Esophagus (tissue), 2 donors: ENCODE measurements around the gene APLNR. TPM values are rescaled to one million over a fixed set of nuclear protein-coding genes. Genes with fewer than 3 reads are reported as not detected.
"Not testable (repeated sequence)": the region's sequence is repeated elsewhere in the genome, so short reads cannot be mapped to it uniquely, and the experiment has no call there.

ENCODE experiments used
- H3K27ac ChIP-seq, 2 donors: one replicate each; pipeline ENCODE4 v1.5.1; 2013; ENCODE audit warnings: low read depth in 2 of 2, mild to moderate bottlenecking in 2 of 2, inconsistent platforms in 1 of 2, low read length in 1 of 2, moderate library complexity in 1 of 2
- H3K27me3 ChIP-seq, 2 donors: one replicate each; pipeline ENCODE4 v1.6.1; 2013; ENCODE audit warnings: low read length in 2 of 2, control low read depth in 1 of 2, mild to moderate bottlenecking in 1 of 2; ENCODE audit not compliant: insufficient read depth in 2 of 2, control insufficient read depth in 1 of 2
- H3K36me3 ChIP-seq, 2 donors: one replicate each; pipeline ENCODE4 v1.6.1; 2013; ENCODE audit warnings: low read length in 1 of 2; ENCODE audit not compliant: control insufficient read depth in 2 of 2, insufficient read depth in 2 of 2
- H3K4me1 ChIP-seq, 2 donors: one replicate each; pipeline ENCODE4 v1.6.1; 2013; ENCODE audit warnings: low read length in 1 of 2; ENCODE audit not compliant: control insufficient read depth in 2 of 2, insufficient read depth in 2 of 2
- H3K4me3 ChIP-seq, 2 donors: one replicate each; pipeline ENCODE4 v1.5.1; 2013; ENCODE audit warnings: low read length in 2 of 2, mild to moderate bottlenecking in 2 of 2, low read depth in 1 of 2, moderate library complexity in 1 of 2
- H3K9me3 ChIP-seq, 2 donors: one replicate each; pipeline ENCODE4 v1.6.1; 2013; ENCODE audit warnings: mild to moderate bottlenecking in 2 of 2, low read depth in 1 of 2, low read length in 1 of 2, moderate library complexity in 1 of 2; ENCODE audit not compliant: control insufficient read depth in 2 of 2, insufficient read depth in 1 of 2
- WGBS, 2 donors: extraction: QIAGEN DNeasy Blood & Tissue Kit; methylation state at CpG; one replicate each; pipeline ENCODE4 v1.1.7; 2013; 5-methylcytosine and 5-hydroxymethylcytosine counted together
- polyA plus RNA-seq, 2 donors: library from polyadenylated mRNA; stranded (reverse); fragments of 200-250 nt; gene quantifications; one replicate each; pipeline ENCODE4 v1.2.3, GENCODE V29; 2013
- donor health status: healthy with polysubstance abuse.
- donor health status: Bipolar disorder and iron deficiency.

APLNR gene
- under 1 TPM; 0.14 to 0.54 TPM for polyA plus RNA-seq

GRCh38 chr11:57237204-57237681 lies at the start of gene APLNR:
Gene APLNR, minus strand, starts transcription at chr11:57237250. Its CDS starts 246 bp downstream, at chr11:57237004.
- WGBS, 2 donors, result 40 to 49% methylated on average over 6 of the region's 6 CpGs
- peaks cover 0 to 5% of the 10 kb centered on the region in 2 donors for H3K9me3 ChIP-seq
- no peaks in the 10 kb centered on the region for H3K36me3 ChIP-seq
- peaks cover 0 to 4% of the 10 kb centered on the region in 2 donors for H3K4me1 ChIP-seq
- no peaks in the 10 kb centered on the region for H3K27me3 ChIP-seq
- no peak within 1 kb of the TSS for H3K27ac ChIP-seq
- no peak within 1 kb of the TSS for H3K4me3 ChIP-seq

- 49 to 67% methylated on average over 2 of the region's 2 CpGs for WGBS, 2 donors
- Histone ChIP-seq H3K27ac (no peak overlapping the region), H3K36me3 (no peaks in the 10 kb centered on the region), H3K4me1 (peaks cover 0 to 5% of the 10 kb centered on the region in 2 donors), H3K27me3 (no peaks in the 10 kb centered on the region), H3K4me3 (no peak overlapping the region), H3K9me3 (no peaks in the 10 kb centered on the region)
Observed at GRCh38 chr11:57283231-57283990, 46.4 kb upstream of the APLNR start.

GRCh38 chr11:57281546-57281945 lies 44.5 kb upstream of the APLNR start:
- H3K27me3 ChIP-seq, H3K4me3 ChIP-seq, H3K4me1 ChIP-seq, H3K36me3 ChIP-seq, H3K9me3 ChIP-seq, H3K27ac ChIP-seq: not testable (repeated sequence)
- WGBS, 2 donors, result 88 to 93% methylated on average over 6 of the region's 6 CpGs

- WGBS, 2 donors, result 87 to 88% methylated on average over 5 of the region's 5 CpGs
- no peaks in the 10 kb centered on the region for H3K27me3 ChIP-seq
- no peaks in the 10 kb centered on the region for H3K36me3 ChIP-seq
- H3K27ac ChIP-seq, result no peak overlapping the region
- H3K4me1 ChIP-seq, result peaks cover 0 to 6% of the 10 kb centered on the region in 2 donors
- no peak overlapping the region for H3K4me3 ChIP-seq
- no peaks in the 10 kb centered on the region for H3K9me3 ChIP-seq
Observed at GRCh38 chr11:57279116-57279515, 42.1 kb upstream of the APLNR start.

- WGBS, 2 donors, result 80 to 85% methylated on average over 7 of the region's 7 CpGs
- Histone ChIP-seq H3K27me3 (no peaks in the 10 kb centered on the region), H3K9me3 (peaks cover 0 to 1% of the 10 kb centered on the region in 2 donors), H3K4me3 (no peak overlapping the region), H3K36me3 (no peaks in the 10 kb centered on the region), H3K4me1 (peaks cover 0 to 2% of the 10 kb centered on the region in 2 donors), H3K27ac (no peak overlapping the region)
Observed at GRCh38 chr11:57278721-57279095, 41.7 kb upstream of the APLNR start.

GRCh38 chr11:57277845-57278720 lies 41.0 kb upstream of the APLNR start:
- Histone ChIP-seq H3K4me3 (no peak overlapping the region), H3K36me3 (no peaks in the 10 kb centered on the region), H3K27ac (peak overlapping the region; percentile 45 to 67), H3K9me3 (peaks cover 3 to 5% of the 10 kb centered on the region in 2 donors), H3K27me3 (no peaks in the 10 kb centered on the region), H3K4me1 (peaks cover 0 to 2% of the 10 kb centered on the region in 2 donors)
- WGBS, 2 donors, result 9 to 10% methylated on average over 14 of the region's 14 CpGs

- Histone ChIP-seq H3K27ac (peak overlapping the region; percentile 31 to 43), H3K27me3 (no peaks in the 10 kb centered on the region), H3K36me3 (no peaks in the 10 kb centered on the region), H3K9me3 (peaks cover 4 to 5% of the 10 kb centered on the region in 2 donors), H3K4me1 (peaks cover 0 to 2% of the 10 kb centered on the region in 2 donors), H3K4me3 (no peak overlapping the region)
- WGBS, 2 donors, result 43 to 49% methylated on average over 6 of the region's 6 CpGs
Observed at GRCh38 chr11:57276971-57277675, 40.1 kb upstream of the APLNR start.

- WGBS, 2 donors, result 70 to 73% methylated on average over 3 of the region's 3 CpGs
Observed at GRCh38 chr11:57276169-57276970, 39.3 kb upstream of the APLNR start.

More at GRCh38 chr11:57276169-57276970, 39.3 kb upstream of the APLNR start:
- Histone ChIP-seq H3K36me3 (no peaks in the 10 kb centered on the region), H3K4me1 (peaks cover 0 to 2% of the 10 kb centered on the region in 2 donors), H3K9me3 (peaks cover 4 to 5% of the 10 kb centered on the region in 2 donors), H3K4me3 (no peak overlapping the region), H3K27me3 (no peaks in the 10 kb centered on the region), H3K27ac (peak overlapping the region in 1 of 2 donors; percentile 29)
